ENCODE measurements around the gene GRIA3. TPM values are rescaled to one million over a fixed set of nuclear protein-coding genes. Genes with fewer than 3 reads are reported as not detected.
"Not testable (repeated sequence)": the region's sequence is repeated elsewhere in the genome, so short reads cannot be mapped to it uniquely, and the experiment has no call there.

GRIA3 gene
- total RNA-seq, 1 experiment from 2014 or later = 0.06 TPM

GRCh38 chrX:123454712-123455431 is 270.8 kb downstream of the GRIA3 start:
- DNase-seq (ENCODE audit: low spot score) = no peak

- no peak for DNase-seq (ENCODE audit: low spot score)
These were observed 271.6 kb downstream of the GRIA3 start for GRCh38 chrX:123455693-123456092.

GRCh38 chrX:123464709-123465108 is 280.6 kb downstream of the GRIA3 start:
- no peak for DNase-seq (ENCODE audit: low spot score)

GRCh38 chrX:123468481-123468880 is 284.4 kb downstream of the GRIA3 start:
- DNase-seq (ENCODE audit: low spot score) = no peak

- peak; percentile 11 for DNase-seq (ENCODE audit: low spot score)
These were observed 291.1 kb downstream of the GRIA3 start for GRCh38 chrX:123475068-123475724.

GRCh38 chrX:123476611-123477219 is 292.6 kb downstream of the GRIA3 start:
- DNase-seq (ENCODE audit: low spot score) = peak; percentile 59

- no peak for DNase-seq (ENCODE audit: low spot score)
These were observed 293.6 kb downstream of the GRIA3 start for GRCh38 chrX:123477673-123478072.

GRCh38 chrX:123481913-123482851 is 298.1 kb downstream of the GRIA3 start:
- no peak for DNase-seq (ENCODE audit: low spot score)

GRCh38 chrX:123486297-123486696 is 302.2 kb downstream of the GRIA3 start:
- no peak for DNase-seq (ENCODE audit: low spot score)

- no peak for DNase-seq (ENCODE audit: low spot score)
These were observed 303.2 kb downstream of the GRIA3 start for GRCh38 chrX:123487236-123487635.

GRCh38 chrX:123487669-123488068 is 303.6 kb downstream of the GRIA3 start:
- no peak for DNase-seq (ENCODE audit: low spot score)

GRCh38 chrX:123489011-123489410 is 304.9 kb downstream of the GRIA3 start:
- no peak for DNase-seq (ENCODE audit: low spot score)

- no peak for DNase-seq (ENCODE audit: low spot score)
These were observed 309.8 kb downstream of the GRIA3 start for GRCh38 chrX:123493857-123494256.

GRCh38 chrX:123499787-123500186 is 315.7 kb downstream of the GRIA3 start:
- DNase-seq (ENCODE audit: low spot score) = no peak

- no peak for DNase-seq (ENCODE audit: low spot score)
These were observed 320.0 kb downstream of the GRIA3 start for GRCh38 chrX:123504047-123504446.

- no peak for DNase-seq (ENCODE audit: low spot score)
These were observed 320.7 kb downstream of the GRIA3 start for GRCh38 chrX:123504630-123505270.

- DNase-seq (ENCODE audit: low spot score) = no peak
These were observed 329.7 kb downstream of the GRIA3 start for GRCh38 chrX:123513585-123514278.

- not testable (repeated sequence) for DNase-seq (ENCODE audit: low spot score)
These were observed 330.2 kb downstream of the GRIA3 start for GRCh38 chrX:123514279-123514640.

- DNase-seq (ENCODE audit: low spot score) = no peak
These were observed 334.7 kb downstream of the GRIA3 start for GRCh38 chrX:123518791-123519190.

- DNase-seq (ENCODE audit: low spot score) = no peak
These were observed 341.1 kb downstream of the GRIA3 start for GRCh38 chrX:123525123-123525725.
